Endothelial cell of umbilical vein (primary cell): ENCODE measurements around the gene TRIM40. TPM values are rescaled to one million over a fixed set of nuclear protein-coding genes. Genes with fewer than 3 reads are reported as not detected.

Experiments used
- BruUV-seq: library from RNA; stranded (reverse); fragments of 400-500 nt; replicated peaks from 2 replicates; lab custom pipeline; 2021; lab: Mats Ljungman, UMichigan
- CTCF ChIA-PET: fragments of 300-600, 350-600 bp; sonication (Branson Sonifier 250); formaldehyde crosslinking; loops from one replicate; lab custom pipeline; 2021; ENCODE audit warnings: antibody characterized with exemption, inconsistent platforms; lab: Charles Lee
- POLR2A ChIA-PET: fragments of 300-600, 350-600 bp; sonication (Branson Sonifier 250); formaldehyde crosslinking; loops from one replicate; lab custom pipeline; 2021; ENCODE audit warnings: antibody characterized with exemption, inconsistent platforms; lab: Charles Lee
- DNase-seq: peaks from one replicate; pipeline ENCODE4 v3.0.0-alpha.2; 2011; ENCODE audit warnings: low read depth, low spot score
- FAIRE-seq: peaks from 2 replicates; lab custom pipeline; 2011; peaks lifted over from hg19 to GRCh38; lab: Jason Lieb, UNC
- H2AFZ ChIP-seq: 2 replicates; pipeline ENCODE4 v1.6.0; 2012; ENCODE audit warnings: low read depth, low read length, control low read depth, inconsistent platforms
- H3K27ac ChIP-seq: 2 replicates; pipeline ENCODE4 v1.5.1; 2011; ENCODE audit warnings: low read depth, mild to moderate bottlenecking, control low read depth, low read length, moderate library complexity; ENCODE audit not compliant: insufficient read depth
- H3K27me3 ChIP-seq, 2 experiments: 2 replicates each; pipeline versions ENCODE4 v1.6.0 to v1.6.1; 2011; ENCODE audit warnings: low read length in 2 of 2, mixed read lengths in 1 of 2; ENCODE audit not compliant: control insufficient read depth in 2 of 2, insufficient read depth in 2 of 2
- H3K36me3 ChIP-seq, 2 experiments: 2 replicates in 1 of 2; 3 replicates in 1 of 2; pipeline ENCODE4 v1.5.1; 2011; ENCODE audit warnings: low read length in 2 of 2, mild to moderate bottlenecking in 1 of 2, moderate library complexity in 1 of 2; ENCODE audit not compliant: control insufficient read depth in 2 of 2, insufficient read depth in 2 of 2; ENCODE audit errors: extremely low read depth in 1 of 2
- H3K4me1 ChIP-seq: 3 replicates; pipeline ENCODE4 v1.5.1; 2011; ENCODE audit warnings: mild to moderate bottlenecking, low read length; ENCODE audit not compliant: control insufficient read depth, insufficient read depth; ENCODE audit errors: extremely low read depth
- H3K4me2 ChIP-seq: 2 replicates; pipeline ENCODE4 v1.6.1; 2011; ENCODE audit warnings: low read length, control low read depth, mixed read lengths; ENCODE audit not compliant: insufficient read depth
- H3K4me3 ChIP-seq, 3 experiments: fragments of 200-600 bp in 1 of 3; sonication (generic), shearing (Covaris generic) in 1 of 3; replicated peaks in 1 of 3; 2 replicates each; pipeline ENCODE4 v1.5.1; 2011 to 2016; ENCODE audit warnings: control low read depth in 3 of 3, low read length in 3 of 3, mild to moderate bottlenecking in 2 of 3, inconsistent platforms in 1 of 3, low read depth in 1 of 3, moderate library complexity in 1 of 3; ENCODE audit not compliant: insufficient read depth in 1 of 3
- H3K79me2 ChIP-seq: 2 replicates; pipeline ENCODE4 v1.6.0; 2012; ENCODE audit warnings: low read length, inconsistent platforms; ENCODE audit not compliant: control insufficient read depth, insufficient read depth
- H3K9ac ChIP-seq: replicated peaks from 2 replicates; pipeline ENCODE3; 2011; ENCODE audit warnings: low read length, control low read depth; ENCODE audit not compliant: insufficient read depth; ENCODE audit errors: extremely low read depth
- H3K9me1 ChIP-seq: replicated peaks from 3 replicates; pipeline ENCODE4 v1.6.0; 2011; ENCODE audit warnings: mild to moderate bottlenecking, low read length; ENCODE audit not compliant: control insufficient read depth, insufficient read depth; ENCODE audit errors: extremely low read depth
- H3K9me3 ChIP-seq: replicated peaks from 2 replicates; pipeline ENCODE4 v1.5.1; 2012; ENCODE audit warnings: low read length, inconsistent platforms; ENCODE audit not compliant: control insufficient read depth, insufficient read depth
- H4K20me1 ChIP-seq: replicated peaks from 2 replicates; pipeline ENCODE3; 2011; ENCODE audit warnings: mild to moderate bottlenecking, low read length; ENCODE audit not compliant: control insufficient read depth, insufficient read depth; ENCODE audit errors: extremely low read depth
- CTCF ChIP-seq, 2 donors: IDR thresholded peaks; 1 replicate in 1 of 2; 2 replicates in 1 of 2; pipeline ENCODE4 v1.5.1; 2011; ENCODE audit warnings: low read length in 2 of 2, mild to moderate bottlenecking in 2 of 2, moderate library complexity in 2 of 2, control low read depth in 1 of 2, inconsistent platforms in 1 of 2, low read depth in 1 of 2; ENCODE audit not compliant: insufficient read depth in 1 of 2; ENCODE audit errors: extremely low read depth in 1 of 2
- EZH2 ChIP-seq: IDR thresholded peaks from 2 replicates; pipeline ENCODE4 v1.6.1; 2012; ENCODE audit warnings: borderline replicate concordance, low read depth, mild to moderate bottlenecking, moderate library complexity, low read length, inconsistent platforms; ENCODE audit not compliant: severe bottlenecking
- FOS ChIP-seq: IDR thresholded peaks from 2 replicates; pipeline ENCODE4 v1.6.1; 2011; ENCODE audit warnings: mild to moderate bottlenecking, low read length, moderate library complexity, borderline replicate concordance; ENCODE audit not compliant: insufficient read depth
- GATA2 ChIP-seq: IDR thresholded peaks from 2 replicates; pipeline ENCODE4 v1.7.0; 2011; ENCODE audit warnings: low read depth, mild to moderate bottlenecking, moderate library complexity, mixed read lengths, low read length; ENCODE audit not compliant: insufficient read length, insufficient read depth
- JUN ChIP-seq: IDR thresholded peaks from 2 replicates; pipeline ENCODE4 v1.6.1; 2011; ENCODE audit warnings: borderline replicate concordance, low read depth; ENCODE audit not compliant: insufficient read length, insufficient read depth
- MYC ChIP-seq: IDR thresholded peaks from one replicate; pipeline ENCODE4 v1.6.1; 2011; ENCODE audit warnings: mild to moderate bottlenecking, low read depth, low read length
- POLR2A ChIP-seq: IDR thresholded peaks from 2 replicates; pipeline ENCODE4 v1.6.1; 2012; ENCODE audit warnings: low read depth, mild to moderate bottlenecking, control low read depth, low read length
- POLR2AphosphoS5 ChIP-seq: IDR thresholded peaks from 2 replicates; pipeline ENCODE4 v1.6.1; 2012; ENCODE audit warnings: low read depth, mild to moderate bottlenecking, control low read depth, low read length, moderate library complexity; ENCODE audit not compliant: insufficient read depth
- dilution Hi-C: fragments of 300-500 bp; cut with MboI; formaldehyde crosslinking; loops from one replicate; pipeline ENCODE4 v1.15.0; 2019; ENCODE audit warnings: low sequenced_read_pairs; ENCODE audit not compliant: extremely low pct_ligation_motif_present
- intact Hi-C: fragments of 100-400 bp; cut with micrococcal nuclease; formaldehyde crosslinking; loops from one replicate; pipeline ENCODE4 v1.10.0; 2022
- polyA plus RNA-seq, 4 experiments: library from polyadenylated mRNA; depleted of rRNA in 3 of 4; stranded (reverse) in 3 of 4; unstranded in 1 of 4; fragments of >200 nt; gene quantifications; 2 replicates each; pipeline versions ENCODE4 v1.2.1 to v1.2.3, GENCODE V29; 2011 to 2012; ENCODE audit warnings: missing spikeins in 1 of 4
- total RNA-seq: library from RNA; stranded (reverse); gene quantifications from 2 replicates; pipeline ENCODE4 v1.2.3, GENCODE V29; 2021
- TF ChIP-seq, protein P1 (sequence below): IDR thresholded peaks from 2 replicates; pipeline ENCODE4 v1.6.1; 2011; ENCODE audit not compliant: insufficient read depth, insufficient read length

Gene TRIM40
- total and polyA plus RNA-seq, 2 donors (not counting 3 experiments of a cell fraction or from before 2014, with no cell fraction given): not detected

DNA sequence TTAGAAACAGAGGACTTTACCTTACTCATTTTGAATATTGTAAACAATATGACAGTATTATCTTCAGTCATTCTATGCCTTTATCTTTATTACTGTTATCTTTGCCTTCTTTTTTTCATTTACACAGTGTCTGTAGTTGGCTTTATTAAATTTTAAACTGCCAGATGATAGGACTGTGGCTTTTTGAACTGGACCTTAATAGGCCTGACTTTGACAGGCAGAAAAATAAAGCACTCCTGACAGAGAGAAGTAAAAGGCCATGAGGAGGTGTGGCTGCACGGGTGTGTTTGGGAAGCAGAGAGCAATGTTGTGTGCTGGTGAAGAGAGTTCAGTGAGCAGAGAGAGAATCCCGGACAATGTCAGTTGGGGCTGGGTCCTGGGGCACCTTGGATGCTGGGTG is 7.8 kb downstream of the TRIM40 start:
- dilution Hi-C loops: no loop called here
- TF ChIP-seq GATA2 (no peak), JUN (no peak)
- CTCF ChIA-PET: interaction anchor here (0.9 to 2.9 kb wide), 3 partner anchors 11 to 41 kb away, joined by 3 to 11 read pairs (median 6); no protein-coding TSS in a partner anchor

DNA sequence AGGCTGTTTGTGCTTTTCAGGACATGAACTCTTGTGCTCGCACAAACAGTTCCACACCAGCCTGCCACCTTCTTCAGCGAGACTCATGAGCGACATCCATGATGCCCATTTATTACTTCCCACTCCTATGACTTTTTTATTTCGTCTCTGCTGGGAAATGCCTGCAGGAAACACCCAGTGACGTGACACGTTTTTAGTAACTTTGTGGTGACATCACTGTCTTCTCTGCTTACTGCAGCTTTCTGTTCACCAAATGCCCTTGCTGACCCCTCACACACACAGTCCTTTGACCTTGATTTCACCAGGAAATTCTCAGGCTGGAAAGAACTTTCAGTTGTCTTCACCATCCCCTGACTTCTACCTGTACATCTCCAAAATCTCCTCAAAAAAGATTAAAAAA is 8.9 kb downstream of the TRIM40 start:
- ChIA-PET POLR2A (no interaction called here), CTCF (interaction anchor here (1.3 to 2.9 kb wide), 2 partner anchors 12 to 14 kb away, joined by 3 to 11 read pairs; no protein-coding TSS in a partner anchor)
- no peaks in the 10 kb centered on the region for H3K9me3 ChIP-seq
- no peak for DNase-seq
- no peak for FAIRE-seq
- H3K9ac ChIP-seq: no peak overlapping the region
- peaks cover 18 to 34% of the 10 kb centered on the region in 2 experiments for H3K27me3 ChIP-seq
- H3K9me1 ChIP-seq: no peaks in the 10 kb centered on the region
- H4K20me1 ChIP-seq: no peaks in the 10 kb centered on the region
- no peaks in the 10 kb centered on the region for H3K36me3 ChIP-seq
- H3K27ac ChIP-seq: no peak overlapping the region
- no peaks in the 10 kb centered on the region for H3K79me2 ChIP-seq
- H2AFZ ChIP-seq: no peak overlapping the region
- intact Hi-C loops (no loop called here), dilution Hi-C loops (no loop called here)
- H3K4me2 ChIP-seq: no peak overlapping the region
- H3K4me1 ChIP-seq: no peaks in the 10 kb centered on the region
- TF ChIP-seq MYC: no peak
- no peak for TF ChIP-seq EZH2
- no peak for TF ChIP-seq GATA2
- no peak for TF ChIP-seq CTCF (IDR thresholded peaks at IDR 0.05; ENCODE audit: extremely low read depth in 1 of 2, insufficient read depth in 1 of 2, low read depth in 1 of 2, low read length in 2 of 2)
- TF ChIP-seq POLR2AphosphoS5: no peak
- no peak for TF ChIP-seq FOS
- TF ChIP-seq, protein P1, sequence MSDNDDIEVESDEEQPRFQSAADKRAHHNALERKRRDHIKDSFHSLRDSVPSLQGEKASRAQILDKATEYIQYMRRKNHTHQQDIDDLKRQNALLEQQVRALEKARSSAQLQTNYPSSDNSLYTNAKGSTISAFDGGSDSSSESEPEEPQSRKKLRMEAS: no peak
- TF ChIP-seq JUN: no peak
- TF ChIP-seq POLR2A: no peak
- no TSS peak for BruUV-seq
- no peak overlapping the region for H3K4me3 ChIP-seq

More for the DNA sequence above, 7.8 kb downstream of the TRIM40 start:
- POLR2A ChIA-PET: no interaction called here
- intact Hi-C loops: no loop called here
- Histone ChIP-seq H3K27me3 (peaks cover 20 to 36% of the 10 kb centered on the region in 2 experiments), H2AFZ (no peak overlapping the region), H3K9me3 (no peaks in the 10 kb centered on the region), H3K9me1 (no peaks in the 10 kb centered on the region), H3K4me2 (no peak overlapping the region), H3K9ac (no peak overlapping the region), H4K20me1 (no peaks in the 10 kb centered on the region), H3K79me2 (no peaks in the 10 kb centered on the region), H3K27ac (no peak overlapping the region), H3K4me3 (no peak overlapping the region), H3K4me1 (no peaks in the 10 kb centered on the region), H3K36me3 (no peaks in the 10 kb centered on the region)
- DNase-seq (no peak), FAIRE-seq (no peak)
- no TSS peak for BruUV-seq
